HG03469 (cell line): ENCODE results near the gene PPEF1.
"Not testable (repeated sequence)": the region's sequence is repeated elsewhere in the genome, so short reads cannot be mapped to it uniquely, and the experiment has no call there.

ENCODE experiments used
- ATAC-seq: cut with Tn5 transposase; IDR thresholded peaks from one replicate; pipeline ENCODE4 v1.9.1; 2021; ENCODE audit warnings: mild to moderate bottlenecking, moderate library complexity, moderate number of reproducible peaks; ENCODE audit not compliant: unreplicated experiment

PPEF1 gene

GRCh38 chrX:18792828-18793227 is 85.4 kb downstream of the PPEF1 start:
- no peak for ATAC-seq

- no peak for ATAC-seq
Observed at GRCh38 chrX:18793601-18794089, 86.2 kb downstream of the PPEF1 start.

- no peak for ATAC-seq
Observed at GRCh38 chrX:18797141-18797540, 89.7 kb downstream of the PPEF1 start.

- ATAC-seq, result no peak
Observed at GRCh38 chrX:18799911-18800310, 92.5 kb downstream of the PPEF1 start.

DNA sequence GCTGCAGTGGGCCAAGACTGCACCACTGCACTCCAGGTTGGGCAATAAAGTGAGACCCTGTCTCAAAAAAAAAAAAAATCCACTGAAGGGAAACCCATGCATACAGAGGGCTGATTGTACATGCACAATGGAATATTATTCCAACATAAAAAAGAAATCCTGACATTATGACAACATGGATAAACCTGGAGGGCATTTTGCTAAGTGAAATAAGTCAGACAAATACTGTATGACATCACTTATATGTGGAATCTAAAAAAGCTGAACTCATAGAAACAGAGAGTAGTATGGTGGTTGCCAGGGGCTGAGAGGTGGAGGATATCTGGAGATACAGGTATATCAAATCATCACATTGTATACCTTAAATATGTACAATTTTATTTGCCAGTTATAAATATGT is 102.2 kb downstream of the PPEF1 start:
- ATAC-seq, result no peak

- ATAC-seq, result no peak
Observed at GRCh38 chrX:18810416-18810815, 103.0 kb downstream of the PPEF1 start.

GRCh38 chrX:18825375-18825774 is 117.9 kb downstream of the PPEF1 start:
- no peak for ATAC-seq

- no peak for ATAC-seq
Observed at GRCh38 chrX:18828832-18829404, 121.5 kb downstream of the PPEF1 start.

- ATAC-seq, result no peak
Observed at GRCh38 chrX:18833071-18833731, 125.8 kb downstream of the PPEF1 start.

GRCh38 chrX:18847901-18848300 is 140.5 kb downstream of the PPEF1 start:
- not testable (repeated sequence) for ATAC-seq

DNA sequence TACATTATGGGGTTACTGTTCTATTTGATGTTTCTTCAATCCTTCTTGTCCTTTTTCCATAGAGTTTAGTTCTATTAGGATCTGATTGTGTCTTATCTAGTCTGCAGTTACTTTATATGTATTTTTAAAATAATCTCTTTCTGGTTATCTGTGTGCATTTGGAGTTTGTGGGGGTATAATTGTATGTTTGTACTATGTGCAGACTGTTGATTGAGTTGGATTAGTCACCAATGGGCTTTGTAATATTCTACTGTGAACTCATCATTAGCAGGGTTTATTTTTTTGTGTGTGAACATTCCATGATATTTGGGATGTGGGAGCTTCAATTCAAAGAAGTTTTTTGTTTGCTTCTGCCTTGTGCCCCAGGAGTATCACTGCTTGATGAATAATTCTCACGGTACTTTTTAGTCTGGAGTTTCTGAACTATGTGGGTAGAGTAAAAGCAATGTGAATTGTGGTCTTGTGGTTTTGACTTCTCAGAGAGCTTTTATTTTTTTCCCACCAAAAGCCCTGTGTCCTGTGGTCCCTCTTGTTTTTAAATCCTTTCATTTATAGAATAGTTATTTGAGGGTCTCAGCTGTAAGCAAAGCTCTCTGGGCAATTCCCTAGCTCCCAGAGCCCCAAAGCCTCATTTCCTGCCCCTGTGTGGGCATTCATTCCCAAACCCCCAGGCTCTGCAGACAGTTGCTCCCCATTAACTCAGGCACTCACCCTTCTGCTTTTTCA is 148.6 kb downstream of the PPEF1 start:
- peak; percentile 80 for ATAC-seq

DNA sequence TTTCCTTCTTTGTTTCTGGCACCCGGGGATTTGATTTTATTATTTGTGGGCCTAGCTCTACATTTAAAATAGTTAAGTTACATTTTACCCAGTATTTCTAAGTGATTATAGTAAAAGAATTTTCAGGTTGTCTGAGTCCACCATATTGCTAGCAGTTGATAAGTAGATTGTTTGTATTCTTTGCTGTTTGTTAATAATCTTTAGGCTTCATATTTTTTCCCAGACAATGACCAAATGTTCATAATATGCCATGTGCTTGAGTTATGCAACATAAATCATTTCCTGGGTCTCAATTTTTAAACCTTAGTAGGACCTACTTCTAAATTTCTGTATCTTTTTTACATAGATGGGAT is 149.2 kb downstream of the PPEF1 start:
- ATAC-seq, result no peak

GRCh38 chrX:18861511-18861910 is 154.1 kb downstream of the PPEF1 start:
- ATAC-seq, result no peak

DNA sequence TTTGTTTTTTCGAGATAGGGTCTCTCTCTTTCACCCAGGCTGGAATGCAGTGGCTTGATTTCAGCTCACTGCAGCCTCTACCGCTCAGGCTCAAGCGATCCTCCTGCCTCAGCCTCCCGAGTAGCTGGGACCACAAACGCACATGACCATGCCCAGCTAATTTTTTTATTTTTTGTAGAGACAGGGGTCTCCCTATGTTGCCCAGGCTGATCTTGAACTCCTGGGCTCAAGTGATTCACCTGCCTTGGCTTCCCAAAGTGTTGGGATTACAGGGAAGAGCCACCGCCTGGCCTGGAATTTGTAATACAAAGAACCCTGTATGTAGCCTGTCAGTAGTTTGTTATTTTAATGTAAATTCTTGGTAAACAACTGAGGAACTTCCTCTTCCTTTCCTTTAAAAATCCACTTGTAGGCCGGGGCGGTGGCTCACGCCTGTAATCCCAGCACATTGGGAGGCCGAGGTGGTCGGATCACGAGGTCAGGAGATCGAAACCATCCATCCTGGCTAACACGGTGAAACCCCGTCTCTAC is 157.0 kb downstream of the PPEF1 start:
- ATAC-seq, result no peak

DNA sequence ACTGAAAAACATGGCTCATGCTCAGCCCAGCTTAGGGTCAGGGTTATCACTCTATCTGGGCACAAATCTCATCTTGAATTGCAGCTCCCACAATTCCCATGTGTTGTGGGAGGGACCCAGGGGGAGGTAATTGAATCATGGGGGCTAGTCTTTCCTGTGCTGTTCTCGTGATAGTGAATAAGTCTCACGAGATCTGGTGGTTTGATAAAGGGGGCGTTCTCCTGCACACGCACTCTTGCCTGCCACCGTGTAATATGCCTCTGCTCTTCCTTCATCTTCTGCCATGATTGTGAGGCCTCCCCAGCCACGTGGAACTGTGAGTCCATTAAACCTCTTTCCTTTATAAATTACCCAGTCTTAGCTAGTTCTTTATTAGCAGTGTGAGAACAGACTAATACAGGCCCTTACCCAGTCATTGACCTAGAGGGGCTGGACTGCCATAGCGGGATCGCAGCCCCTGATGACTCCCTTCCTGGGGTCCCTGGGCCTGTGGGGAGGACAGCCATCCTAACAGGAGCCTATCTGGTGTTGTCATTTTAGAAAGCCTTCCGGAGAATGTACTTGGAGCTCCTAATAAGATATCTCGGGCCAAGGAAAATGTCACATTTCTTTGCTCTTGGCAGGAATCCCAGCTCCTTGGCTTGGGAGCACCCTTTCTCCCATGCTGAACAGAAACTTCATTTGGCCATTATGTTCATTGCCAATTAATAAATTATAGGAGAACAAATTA is 163.9 kb downstream of the PPEF1 start:
- ATAC-seq, result no peak

DNA sequence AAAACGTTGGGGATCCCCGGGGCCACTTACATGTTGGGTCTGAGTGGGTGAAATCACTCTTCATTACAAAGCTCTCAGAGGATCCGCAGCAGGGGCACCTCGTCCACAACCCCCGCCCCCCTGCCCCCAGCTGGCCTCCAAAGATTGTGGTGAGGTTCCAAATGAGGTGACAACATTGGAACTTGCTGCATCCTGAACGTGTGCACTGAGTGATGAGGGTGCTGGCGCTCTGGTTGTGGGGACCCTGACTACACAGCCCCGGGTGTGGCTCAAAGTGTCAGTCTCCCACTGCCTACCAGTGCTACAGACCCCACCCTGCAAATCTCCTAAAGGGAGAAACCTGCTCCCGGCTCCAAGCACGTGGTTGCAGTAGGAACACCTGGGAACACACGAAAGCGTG is 164.5 kb downstream of the PPEF1 start:
- ATAC-seq, result no peak

DNA sequence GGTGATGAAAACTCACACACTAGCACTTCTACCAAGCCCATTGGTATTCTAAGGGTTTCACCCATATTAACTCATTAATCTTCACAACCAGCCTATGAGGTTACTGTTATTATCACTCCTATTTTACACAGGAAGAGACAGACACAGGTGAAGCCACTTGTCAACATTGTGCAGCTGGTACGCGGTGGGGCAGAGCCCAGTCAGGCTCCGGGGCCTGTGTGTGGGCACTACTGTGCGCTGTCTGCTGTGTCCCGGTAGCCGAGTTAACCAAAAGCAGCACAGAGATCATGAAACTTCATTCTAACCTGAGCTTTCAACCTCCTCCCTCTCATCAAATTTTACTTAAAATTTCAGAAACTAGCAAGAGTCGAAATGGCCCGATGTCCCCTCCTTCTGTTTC is 165.2 kb downstream of the PPEF1 start:
- ATAC-seq, result no peak

DNA sequence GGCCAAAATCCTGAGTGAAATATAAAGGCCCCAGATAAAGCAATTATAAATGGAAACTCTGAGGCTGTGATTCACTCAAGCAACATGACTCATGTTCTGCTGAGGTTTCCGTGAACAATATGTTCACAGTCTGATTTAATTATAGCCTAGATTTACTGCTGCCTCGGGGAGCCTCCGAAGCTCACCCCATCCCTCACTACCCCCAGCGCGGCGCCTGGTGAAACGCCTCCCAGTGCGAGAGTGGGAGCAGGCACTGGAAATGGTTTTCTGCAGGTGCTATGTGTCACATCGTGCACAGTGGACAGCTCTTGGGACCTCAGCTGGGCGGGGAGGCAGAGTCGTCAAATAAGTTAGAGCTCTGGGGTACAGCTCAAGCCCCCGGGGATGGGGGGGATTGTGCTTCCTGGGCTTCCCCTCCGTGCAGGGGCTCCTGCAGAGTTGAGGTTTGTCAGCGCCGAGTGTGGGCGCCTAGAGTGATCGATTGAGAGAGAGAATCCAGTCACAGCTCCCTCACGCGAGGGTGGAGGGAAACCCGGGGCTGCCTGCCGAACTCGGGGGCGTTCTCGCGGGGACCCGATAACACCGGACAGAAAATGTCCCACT is 165.8 kb downstream of the PPEF1 start:
- no peak for ATAC-seq

DNA sequence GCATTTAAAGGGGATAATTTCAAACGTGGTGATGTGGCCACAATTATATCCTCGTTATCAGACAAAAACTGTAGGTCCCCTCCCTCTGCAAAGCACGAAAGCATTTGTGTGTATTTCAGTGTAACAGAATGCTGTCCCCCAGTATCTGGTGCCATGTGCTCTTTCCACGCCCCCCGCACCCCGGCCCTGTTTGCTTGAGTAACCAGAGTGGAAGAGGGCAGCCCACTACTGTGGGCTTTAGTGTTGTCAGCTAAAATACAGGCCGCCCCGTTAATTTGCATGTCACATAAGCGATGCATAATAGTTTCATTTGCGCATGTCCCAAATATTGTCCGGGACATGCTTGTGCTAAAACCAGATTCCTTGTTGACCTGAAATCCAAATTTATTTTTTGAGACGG is 166.4 kb downstream of the PPEF1 start:
- no peak for ATAC-seq

- ATAC-seq, result no peak
Observed at GRCh38 chrX:18874560-18875255, 167.3 kb downstream of the PPEF1 start.
